ENCODE data around the gene AIP.
A peak's percentile ranks its signal among the peaks of the same experiment; 100 is the strongest.

Gene AIP

DNA sequence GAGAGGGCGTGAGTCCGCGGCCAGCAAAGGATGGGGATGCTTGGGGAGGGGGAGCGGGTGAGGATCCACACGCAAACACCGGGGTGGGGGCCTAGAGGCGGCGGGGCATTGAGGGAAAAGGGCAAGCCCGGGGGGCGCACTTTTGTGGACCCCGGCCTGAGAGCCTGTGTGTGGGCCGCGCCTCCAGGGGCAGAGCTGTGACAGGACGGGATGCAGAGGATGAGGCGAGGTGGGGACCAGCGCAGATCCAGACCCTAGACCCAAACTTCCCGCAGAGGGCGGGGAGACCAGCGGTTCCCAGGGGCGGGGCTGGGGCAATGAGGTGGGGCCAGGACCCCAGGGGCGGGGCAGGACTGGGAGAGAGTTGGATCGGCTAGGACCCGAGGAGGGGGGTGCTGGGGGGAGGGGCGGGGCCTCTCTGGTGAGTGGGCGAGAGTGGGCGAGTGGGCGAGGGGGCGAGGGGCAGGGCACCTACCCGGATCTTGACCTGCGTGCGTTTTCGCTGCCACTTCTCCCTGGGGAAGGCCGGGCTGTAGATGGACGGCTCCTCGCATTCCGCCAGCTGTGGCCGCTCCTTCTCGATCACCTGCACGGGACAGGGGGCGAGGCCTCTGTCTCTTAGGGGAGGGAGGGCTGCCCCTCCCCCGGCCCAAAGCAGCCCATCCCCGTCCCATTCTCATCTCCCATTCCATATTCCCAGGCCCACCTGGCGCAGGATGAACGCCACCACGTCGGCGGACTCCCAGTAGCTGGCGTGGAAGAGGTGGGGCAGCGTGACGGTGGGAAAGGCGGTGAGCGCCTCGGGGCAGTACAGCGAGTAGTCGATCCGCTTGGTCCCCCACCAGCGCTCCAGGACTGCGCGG, 11.8 kb downstream of the AIP start:
- no peak for DNase-seq

DNA sequence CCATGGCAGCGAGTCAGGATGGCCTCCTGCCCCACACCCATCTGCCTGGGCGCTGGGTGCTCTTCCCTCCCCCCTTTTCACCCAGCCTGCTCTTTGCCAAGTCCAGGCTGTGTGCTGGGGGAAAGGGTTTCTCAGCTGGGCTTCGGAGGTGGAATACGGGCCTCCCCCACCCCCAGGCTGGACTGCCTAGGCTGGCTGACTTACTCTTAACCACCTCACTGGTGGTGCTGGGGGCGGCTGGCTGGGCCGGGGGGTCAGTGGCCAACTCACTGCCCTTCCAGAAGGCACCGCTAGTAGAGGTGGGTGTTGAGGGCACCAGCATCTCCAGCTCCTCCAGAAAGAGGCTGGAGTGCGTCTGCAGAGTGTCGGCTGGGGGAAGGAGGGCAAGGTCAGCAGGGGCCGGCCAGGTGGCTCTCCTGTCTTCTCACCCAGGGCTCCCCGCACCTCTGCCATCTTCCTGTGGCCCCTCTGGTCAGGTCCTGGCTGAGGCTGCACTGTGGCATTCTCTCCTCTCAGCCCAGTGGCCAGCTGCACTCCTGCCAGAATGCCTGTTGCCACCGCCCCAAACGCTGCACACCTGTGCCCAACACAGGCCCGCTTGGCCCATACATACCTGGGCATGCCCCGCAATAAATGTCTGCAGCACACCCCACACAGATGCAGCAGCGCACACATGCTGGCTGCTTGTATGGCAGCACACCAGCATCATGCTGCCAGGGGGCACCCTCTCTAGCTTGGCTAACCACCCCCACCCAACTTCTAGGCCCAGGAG, 12.6 kb downstream of the AIP start:
- DNase-seq: no peak

DNA sequence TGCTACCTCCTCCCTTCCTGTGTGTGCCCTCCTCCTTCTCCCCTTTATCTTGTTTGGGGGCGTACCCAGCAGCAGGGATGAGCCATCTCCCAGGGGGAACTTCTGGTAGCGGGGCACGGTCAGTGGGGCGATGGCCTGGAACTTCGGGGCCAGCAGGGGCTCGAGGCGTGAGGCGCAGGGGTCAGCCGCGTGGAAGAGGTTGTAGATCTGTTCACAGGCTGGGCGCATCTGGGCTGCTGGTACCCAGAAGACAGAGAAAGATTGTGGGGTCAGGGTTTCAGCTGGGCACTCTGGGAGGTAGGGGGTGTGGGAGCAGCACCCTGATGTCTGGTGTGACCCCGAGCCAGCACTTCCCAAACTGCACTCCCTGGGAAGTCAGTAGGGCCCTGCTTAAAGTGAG, 13.3 kb downstream of the AIP start:
- DNase-seq: no peak

DNA sequence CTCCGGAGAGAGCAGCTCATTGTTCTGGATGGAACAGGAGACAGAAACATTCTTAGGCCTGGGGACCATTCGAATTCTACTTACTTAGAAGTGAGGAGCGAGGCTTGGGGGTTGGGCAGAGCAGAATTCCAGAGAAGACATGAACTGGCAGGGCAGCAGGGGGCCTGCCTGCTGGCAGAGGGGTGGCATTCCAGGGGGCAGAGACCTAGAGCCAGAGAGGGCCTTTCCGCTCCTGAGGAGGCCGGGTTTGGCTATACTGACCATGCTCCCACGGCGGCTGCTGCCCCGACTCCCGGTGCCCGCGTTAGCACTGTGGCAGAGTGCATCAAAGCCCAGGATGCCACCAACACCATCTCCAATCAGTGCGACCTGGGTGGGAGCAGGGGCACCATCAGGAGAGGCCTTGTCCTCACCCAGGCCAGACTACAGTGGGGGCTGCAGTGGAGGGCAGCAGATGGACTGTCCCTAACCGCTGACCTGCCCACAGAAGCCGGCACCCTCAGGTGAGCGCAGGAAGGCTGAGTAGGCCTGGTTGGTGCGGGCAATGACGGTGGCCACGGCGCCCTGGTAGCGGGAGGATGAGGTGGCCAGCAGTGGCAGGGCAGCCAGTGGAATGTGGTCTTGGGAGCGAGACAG, 14.9 kb downstream of the AIP start:
- no peak for DNase-seq

DNA sequence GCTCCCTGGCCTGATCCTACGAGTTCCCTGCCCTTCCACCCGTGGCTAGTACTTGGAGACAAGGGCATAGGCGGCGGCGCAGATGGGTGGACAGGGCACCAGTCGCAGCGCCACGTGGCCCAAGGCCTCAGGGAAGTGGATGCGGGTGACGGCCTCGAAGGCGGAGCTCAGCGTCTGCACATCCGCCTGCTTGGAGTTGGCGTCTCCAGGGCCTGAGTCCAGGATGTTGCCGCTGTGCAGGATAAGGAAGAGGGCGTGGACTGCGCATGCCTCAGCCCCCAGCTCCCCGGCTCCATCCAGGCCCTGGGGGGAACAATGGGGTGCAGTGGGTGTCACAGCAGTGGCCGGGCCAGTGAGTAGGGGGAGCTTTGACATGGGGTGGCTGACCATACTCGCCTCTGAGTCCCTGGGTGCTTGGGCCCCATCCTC, 15.7 kb downstream of the AIP start:
- DNase-seq: no peak

DNA sequence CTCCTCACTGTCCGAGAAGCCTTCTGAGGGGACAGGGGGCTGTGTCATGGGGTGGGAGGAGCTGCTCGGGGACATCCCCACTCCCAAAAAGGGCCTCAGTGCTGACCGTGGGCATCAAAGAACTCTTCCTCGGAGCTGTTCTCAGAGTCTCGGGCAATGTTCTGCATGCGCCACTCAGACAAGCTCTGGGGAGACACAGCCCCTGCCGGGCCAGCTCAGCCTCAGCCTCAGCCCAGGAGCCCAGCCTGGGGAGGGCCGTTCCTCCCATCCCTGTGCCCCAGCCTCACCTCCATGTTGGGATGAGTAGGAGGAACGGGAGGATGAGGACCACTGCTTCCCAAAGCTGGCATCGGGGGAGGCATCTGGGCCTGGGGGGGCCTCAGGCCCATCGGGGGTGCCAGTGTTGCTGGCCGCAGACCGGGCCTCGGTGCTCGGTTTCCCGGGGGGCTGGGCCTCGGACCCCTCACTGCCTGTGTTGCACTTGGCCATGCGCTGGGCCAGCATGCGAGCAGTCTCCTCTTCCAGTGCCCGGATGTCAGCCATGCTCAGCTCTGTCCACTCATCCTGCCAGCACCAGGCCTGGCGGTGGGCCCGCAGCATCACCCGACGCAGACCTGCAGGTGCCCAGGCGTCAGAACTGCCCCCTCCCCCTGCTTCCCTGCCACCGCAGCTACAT, 17.1 kb downstream of the AIP start:
- no peak for DNase-seq

DNA sequence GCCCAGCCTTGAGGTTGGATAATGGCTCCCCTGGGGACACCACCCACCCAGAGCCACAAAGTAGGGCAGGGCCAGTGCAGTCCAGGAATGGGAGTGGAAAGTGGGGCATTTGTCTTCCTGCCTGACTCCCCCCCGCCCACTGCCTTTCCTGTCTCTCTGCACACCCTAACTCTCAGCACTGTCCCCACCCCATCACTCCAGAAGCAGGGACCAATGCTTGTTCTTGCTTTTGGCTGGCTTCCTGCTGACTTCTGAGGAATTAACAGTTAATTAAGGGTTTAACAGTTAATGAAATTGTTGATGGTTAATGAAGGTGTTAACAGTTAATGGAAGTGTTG, 17.6 kb downstream of the AIP start:
- DNase-seq: no peak

DNA sequence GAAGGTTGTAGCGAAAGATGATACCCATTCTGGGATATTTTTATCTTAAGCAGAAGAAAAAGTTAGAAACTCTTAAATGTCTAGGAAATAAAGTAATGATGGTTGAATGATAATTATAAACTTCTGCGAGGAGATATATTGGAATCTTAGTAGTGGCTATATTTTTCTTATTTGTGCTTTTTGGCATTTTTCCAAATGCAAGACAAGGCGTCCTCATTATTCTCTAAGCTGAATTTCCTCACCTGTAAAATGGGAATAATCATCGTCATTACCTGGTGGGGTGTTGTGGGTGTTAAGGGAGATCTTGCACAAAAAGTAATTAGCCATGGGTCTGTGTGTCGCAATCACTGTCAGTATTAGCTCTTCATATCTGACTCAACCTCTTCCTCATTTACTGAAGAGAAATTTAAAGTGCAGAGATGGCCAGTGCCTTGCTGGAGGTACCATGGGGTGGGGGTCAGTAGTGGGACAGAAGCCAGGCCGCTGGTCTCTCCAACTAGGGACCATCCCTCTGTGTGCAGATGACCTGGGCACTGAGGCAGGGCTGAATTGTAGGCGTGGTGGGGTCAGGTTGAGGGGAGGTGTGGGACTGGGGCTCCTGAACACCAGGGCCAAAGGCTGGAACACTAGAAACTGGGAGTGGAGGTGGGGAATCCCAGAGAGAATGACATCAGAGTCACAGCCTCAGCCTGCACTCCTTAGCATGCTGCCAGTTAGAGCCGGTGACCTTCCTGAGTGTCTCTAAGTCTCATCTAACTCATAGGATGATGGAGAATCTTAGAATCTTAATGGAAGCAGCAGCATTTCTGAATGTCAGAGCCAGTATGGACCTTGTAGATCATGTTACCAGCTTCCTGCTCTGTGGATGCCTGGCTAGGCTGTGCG, 18.2 kb downstream of the AIP start:
- DNase-seq: peak; percentile 57

DNA sequence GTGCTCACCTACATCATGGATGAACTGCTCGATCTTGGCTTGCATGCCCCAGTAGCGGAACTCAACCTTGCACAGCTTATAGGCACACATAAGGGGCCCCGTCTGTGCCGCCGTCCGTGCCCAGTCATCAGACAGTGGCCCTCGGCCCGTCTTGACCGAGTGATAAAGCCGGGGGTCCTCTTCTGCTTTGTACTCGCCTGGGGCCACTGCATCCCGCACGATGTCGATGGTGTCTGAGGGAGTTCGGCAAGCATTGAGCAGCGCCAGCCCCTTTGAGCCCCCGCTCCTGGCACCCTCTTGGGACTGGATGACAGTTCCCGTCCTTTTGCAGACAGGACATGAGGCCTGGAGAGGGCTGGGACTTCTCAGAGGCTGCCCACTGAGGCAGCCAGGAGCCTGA, 19.0 kb downstream of the AIP start:
- DNase-seq: no peak

DNA sequence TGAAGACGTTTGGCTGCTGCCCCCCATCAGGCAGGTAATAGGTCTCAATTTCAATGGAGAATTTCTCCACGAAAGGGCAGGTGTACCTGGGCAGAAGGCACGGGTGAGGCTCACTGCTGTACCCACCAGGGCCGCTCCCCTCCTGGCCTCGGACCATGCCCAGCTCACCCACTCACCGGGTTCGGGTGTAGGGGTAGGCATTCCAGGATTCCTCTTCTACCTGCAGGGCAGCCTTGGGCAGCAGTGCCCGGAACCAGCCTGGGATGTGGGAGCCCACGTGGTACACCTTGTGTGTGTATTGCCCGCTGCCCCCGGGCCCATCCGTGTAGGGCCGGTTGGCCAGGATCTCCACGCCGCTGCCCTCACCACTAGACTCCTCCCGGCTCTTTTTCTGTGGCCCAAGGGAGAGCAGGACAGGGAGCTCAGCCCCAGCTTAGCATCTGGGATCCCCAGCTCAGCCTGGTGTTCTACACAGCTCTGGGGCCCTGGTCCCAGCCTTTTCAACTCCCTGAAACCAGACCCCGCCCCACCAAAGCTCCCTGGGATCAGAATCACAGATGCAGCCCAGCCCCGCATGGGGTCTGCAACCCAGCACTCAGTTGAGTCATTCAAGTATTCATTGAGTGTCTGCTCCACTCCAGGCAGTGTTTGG, 19.6 kb downstream of the AIP start:
- no peak for DNase-seq

DNA sequence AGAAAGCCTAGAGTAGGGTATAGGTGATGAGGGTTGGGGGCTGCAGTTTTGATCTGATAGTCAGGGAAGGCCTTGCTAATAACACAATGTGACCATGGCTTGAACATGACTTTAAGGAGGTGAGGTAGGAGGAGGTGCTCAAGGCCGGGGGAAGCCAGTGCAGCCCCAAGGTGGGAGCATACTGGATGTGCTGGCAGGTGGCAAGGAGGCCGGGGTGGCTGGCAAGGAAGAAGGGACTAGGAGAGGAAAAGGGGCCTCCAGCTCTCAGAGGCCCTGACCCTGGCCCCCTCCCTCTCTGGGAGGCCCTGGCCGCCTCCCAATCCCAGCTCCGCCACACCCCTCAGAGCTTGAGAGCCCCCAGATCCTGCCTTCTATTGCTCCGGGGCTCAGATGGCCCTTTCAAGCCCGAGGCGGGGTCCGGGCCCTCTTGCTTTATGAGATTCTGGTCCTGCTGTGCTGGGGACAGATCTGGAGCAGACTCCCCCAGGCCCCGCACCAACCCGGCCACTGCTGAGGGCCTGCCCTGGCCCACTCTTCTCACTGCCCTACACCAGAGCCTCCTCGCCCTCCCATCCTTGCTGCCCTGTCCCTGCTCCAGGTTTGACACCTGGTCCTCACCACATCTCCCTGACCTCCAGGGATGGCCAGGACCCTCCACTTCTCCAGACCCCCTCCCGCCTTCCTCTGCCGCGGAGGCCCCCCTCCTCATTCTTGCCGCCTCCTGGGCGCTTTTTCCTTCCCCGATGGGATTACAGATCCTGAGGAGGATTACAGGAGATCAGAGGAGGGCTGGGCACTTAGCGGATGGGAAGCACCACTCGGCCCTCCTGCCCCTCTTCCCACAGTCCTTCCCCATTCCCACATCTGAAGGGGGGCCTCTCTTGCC, 20.5 kb downstream of the AIP start:
- no peak for DNase-seq

DNA sequence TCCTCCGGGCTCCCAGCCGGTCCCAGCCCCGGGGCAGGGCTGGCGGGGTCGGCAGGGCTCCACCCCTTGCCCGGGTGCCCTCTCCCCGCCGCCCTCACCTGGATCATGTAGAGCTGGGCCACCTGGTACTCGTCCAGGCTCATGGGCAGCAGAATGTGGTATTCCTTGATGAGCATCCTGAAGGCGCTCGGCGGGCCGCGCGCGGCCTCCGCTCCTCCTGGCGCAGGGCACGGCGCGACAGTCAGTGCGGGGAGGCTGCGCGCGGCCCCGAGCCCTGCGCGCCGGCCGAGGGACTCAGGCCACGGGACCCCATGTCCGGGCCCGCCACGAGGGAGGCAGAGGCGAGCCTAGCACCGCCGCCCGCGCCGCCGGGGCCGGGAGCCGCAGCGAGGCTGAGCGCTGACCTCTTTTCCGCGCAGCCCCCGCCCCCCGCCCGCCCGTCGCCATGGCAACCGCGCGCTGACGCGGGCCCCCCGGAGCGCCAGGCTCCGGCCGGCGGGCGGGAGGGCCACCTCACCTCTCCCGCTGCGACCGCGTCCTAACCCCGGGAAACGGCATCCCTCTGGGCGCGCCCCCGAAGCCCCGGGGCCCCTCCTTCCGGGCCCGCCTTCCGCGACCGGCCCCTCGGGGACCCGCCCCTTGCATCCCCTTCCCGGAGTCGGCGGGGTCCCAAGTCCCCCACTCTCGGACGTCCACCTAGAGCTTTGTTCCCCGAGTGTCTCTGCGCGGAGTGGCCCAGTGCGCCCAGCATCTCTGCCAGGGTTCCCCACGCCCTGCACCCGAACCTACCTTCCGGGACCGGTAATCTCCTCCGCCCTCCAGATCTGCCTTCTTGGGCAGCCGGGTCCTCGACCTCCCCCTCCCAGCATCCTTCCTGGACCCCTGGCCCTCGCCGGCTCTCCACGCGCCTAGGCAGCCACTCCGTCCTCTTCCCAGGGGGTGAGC, 21.5 kb downstream of the AIP start:
- no peak for DNase-seq

DNA sequence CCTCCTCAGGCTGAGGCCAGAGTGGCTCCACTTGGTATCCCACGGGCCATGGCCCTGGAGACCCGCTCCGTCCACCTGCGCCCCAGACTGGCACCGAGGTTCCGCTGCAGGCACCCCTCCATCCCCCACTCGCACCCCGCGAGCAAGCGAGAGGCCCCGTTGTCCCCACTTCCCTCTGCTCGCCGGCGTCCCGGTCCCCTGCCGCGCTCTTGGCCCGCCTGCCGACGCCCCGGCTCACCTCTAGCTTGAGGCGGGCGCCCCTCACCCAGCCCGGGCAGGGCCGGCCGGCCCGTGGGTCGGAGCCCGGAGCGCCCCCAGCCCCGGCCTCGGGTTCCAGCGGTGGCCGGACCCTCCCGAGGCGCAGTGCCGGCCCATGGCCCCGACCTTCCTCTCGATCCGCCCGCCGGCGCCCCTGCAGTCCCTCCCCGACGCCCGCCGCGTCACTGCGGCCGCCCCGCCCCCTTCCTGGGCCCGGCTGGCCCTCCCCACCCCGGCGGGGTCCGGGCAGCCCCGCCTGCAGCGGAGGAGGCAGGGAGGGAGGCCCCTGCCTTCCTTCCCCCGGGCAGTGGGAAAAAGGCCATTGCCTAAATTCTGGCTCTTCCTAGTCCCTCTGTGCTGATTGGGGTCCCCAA, 22.2 kb downstream of the AIP start, which contains the start of gene PITPNM1:
Gene PITPNM1 (minus strand): TSS at position 414 of the 632 bp plus-strand sequence. CDS start 1,183 bp downstream, outside the sequence.
- DNase-seq: peak; percentile 41

DNA sequence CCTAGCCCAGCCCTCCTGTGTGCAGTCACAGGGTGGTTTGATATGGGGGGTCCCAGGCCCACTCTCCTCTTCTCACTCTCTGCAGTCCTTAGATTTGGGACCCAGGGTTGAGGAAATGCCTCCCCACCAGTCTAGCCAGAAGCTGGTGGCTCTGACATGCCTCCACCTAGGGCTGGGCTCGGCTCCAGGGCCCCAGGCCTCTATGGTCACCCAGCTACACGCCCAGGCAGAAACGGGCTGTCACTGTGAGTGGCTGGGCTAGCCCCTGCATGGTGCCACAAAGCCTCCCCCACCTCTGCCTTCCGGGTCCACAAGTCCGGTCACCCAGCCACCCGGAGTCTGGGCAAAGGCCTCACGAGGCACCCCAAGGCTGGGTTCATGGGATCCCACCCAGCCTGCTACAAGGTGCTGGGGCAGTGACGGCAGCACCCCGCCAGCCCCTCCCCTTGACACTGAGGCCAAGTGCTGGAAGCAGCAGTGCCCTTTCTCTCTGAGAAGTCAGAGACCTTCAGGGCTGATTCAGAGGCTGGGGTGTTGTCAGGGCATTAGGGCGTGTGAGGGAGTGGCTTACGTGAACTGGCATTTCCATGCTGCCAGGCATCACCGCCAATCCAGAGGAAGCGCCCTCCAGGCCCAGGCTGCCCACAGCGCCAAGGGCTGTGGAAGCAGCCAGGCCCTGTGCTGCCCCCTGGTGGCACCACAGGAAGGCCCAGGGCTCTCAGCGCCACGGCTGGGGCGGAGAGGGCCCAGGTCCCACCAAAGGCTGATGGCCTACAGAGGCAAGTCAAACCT, 23.0 kb downstream of the AIP start:
- DNase-seq: peak; percentile 97

DNA sequence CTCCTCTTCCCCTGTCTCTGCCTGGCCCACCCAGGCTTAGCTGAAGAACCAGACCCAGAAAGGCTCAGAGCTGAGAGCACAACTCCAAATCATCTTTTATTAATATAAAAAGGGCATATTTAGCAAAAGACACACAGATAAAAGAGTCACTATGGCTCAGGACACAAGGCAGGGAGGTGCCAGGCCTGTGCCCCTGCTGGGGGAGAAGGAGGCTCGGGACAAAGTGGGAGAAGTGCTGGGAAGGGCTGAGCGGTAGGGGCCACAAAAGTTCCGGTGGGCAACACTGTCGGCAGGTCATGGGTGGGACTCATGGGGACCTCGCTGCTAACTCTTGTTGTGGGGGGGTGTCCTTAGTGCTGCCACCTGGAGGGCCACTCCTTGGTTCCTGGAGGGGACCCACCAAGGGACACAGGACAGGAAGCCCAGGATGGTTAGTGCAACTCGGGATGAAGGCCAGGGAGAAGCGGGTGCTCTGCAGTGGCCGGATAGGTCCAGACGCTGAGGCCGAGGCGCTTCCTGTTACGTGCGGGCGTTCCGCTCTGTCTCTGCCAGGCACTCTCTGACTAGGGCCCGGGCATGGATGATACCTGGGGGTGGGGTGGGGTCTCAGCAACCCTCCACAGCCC, 23.7 kb downstream of the AIP start:
- no peak for DNase-seq

DNA sequence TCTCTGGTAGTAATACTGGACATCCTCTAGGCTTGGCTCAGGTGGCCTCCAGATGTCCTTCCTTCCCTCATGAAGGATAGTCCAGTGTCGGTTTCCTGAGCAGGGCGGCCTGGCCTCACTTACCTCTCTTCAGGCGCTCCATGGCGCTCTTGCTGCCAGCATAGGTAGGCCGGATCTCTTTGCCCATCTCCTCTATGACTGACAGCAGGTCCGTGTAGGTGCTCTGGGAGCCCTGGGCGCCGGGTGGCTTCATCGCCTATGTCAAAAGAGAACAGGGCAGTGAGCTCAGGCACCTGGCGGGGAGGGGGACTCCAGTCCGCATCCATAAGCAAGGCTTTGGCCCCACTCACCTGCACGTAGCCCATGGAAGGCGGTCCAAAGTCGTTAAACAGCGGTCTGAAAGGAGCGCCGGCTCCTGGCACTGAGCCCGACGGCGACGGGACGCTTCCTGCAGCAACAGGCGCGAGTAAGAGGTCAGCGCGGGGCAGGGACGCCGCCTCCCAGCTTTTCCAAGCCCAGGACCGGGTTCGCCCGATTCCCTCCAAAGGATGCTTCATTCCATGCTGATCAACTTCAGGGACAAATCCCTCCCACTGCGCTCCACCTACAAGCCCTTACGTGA, 24.5 kb downstream of the AIP start:
- DNase-seq: no peak
